ENCODE data around the gene COQ4.

COQ4 gene

GRCh38 chr9:128317629-128318028 lies 5.0 kb upstream of the COQ4 start:
- TF ChIP-seq CTCF (IDR thresholded peaks at IDR 0.05; ENCODE audit: control extremely low read depth, extremely low read depth, low read depth, missing control alignments): no peak
- ChIA-PET POLR2A (no interaction called here), CTCF (interaction anchor here (1.2 to 2.3 kb wide), 3 partner anchors 13 to 44 kb away, joined by 3 to 7 read pairs (median 6); no protein-coding TSS in a partner anchor)
- no peak for DNase-seq (ENCODE audit: extremely low spot score)

DNA sequence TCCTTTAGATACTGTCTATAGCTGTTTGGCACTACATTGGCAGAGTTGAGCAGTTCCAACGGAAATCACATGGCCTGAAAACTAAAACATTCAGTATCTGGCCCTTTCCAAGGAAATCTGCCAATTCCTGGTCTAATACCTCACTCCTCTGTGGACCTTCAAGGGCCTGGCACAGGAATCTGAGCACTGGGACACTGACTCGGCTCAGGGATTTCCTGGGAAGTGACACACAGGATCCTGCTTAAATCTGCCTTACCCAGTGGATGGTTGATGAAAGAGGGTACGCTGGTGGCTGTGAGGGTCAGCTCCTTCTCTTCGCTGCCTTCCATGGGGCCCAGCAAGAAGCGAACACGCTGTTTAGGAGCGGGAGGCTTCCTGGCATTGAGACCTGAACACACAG lies 1.3 kb upstream of the COQ4 start:
- POLR2A ChIA-PET: interaction anchor here (0.9 kb wide), 1 partner anchor 45 kb away, joined by 3 read pairs; the partner anchor contains the start of genes GOLGA2 and SWI5
- no peak for DNase-seq (ENCODE audit: extremely low spot score)
- TF ChIP-seq CTCF (IDR thresholded peaks at IDR 0.05; ENCODE audit: control extremely low read depth, extremely low read depth, low read depth, missing control alignments): no peak
- CTCF ChIA-PET: interaction anchor here (0.8 to 1.5 kb wide), 6 partner anchors 9 to 196 kb away, joined by 3 to 5 read pairs (median 4); no protein-coding TSS in a partner anchor

DNA sequence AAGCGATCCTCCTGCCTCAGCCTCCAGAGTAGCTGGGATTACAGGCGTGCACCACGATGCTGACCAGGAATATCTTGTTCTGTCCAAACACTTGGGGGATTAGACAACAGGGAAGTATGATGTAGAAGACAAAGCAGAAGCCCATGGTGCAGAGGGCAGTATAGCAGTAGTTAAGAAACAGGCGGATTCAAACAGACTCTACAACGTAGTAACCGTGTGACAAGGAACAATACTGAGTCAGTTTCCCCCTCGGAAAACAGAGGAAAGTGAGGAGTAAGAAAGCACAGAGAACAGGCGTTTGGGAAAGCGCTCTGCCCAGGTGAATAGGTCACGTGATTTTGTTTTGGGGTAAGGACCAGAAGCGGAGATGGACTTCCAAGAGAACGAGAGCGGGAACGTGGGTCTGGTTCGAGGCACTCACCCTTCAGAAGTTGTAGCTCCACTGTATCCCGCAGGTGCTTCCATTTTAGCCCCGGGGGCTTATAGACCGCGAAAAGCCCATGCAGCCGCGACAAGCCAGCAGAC lies 698 bp upstream of the COQ4 start:
- ChIA-PET POLR2A (interaction anchor here (0.9 kb wide), 1 partner anchor 46 kb away, joined by 3 read pairs; the partner anchor contains the start of genes GOLGA2 and SWI5), CTCF (interaction anchor here (1.0 to 1.5 kb wide), 5 partner anchors 8 to 197 kb away, joined by 3 to 5 read pairs (median 4); no protein-coding TSS in a partner anchor)
- no peak for TF ChIP-seq CTCF (IDR thresholded peaks at IDR 0.05; ENCODE audit: control extremely low read depth, extremely low read depth, low read depth, missing control alignments)
- DNase-seq (ENCODE audit: extremely low spot score): no peak

GRCh38 chr9:128323212-128323730 lies 632 bp downstream of the COQ4 start:
- ChIA-PET POLR2A (interaction anchor here (0.5 kb wide), 1 partner anchor 10 kb away, joined by 4 read pairs; no protein-coding TSS in a partner anchor), CTCF (interaction anchor here (2.4 kb wide), 1 partner anchor 39 kb away, joined by 10 read pairs; no protein-coding TSS in a partner anchor)

GRCh38 chr9:128323791-128324190 lies 1.2 kb downstream of the COQ4 start:
- ChIA-PET CTCF (interaction anchor here (2.4 kb wide), 1 partner anchor 38 kb away, joined by 10 read pairs; no protein-coding TSS in a partner anchor), POLR2A (interaction anchor here (0.6 kb wide), 1 partner anchor 315 kb away, joined by 3 read pairs; no protein-coding TSS in a partner anchor)

More at GRCh38 chr9:128323212-128323730, 632 bp downstream of the COQ4 start:
- no peak for DNase-seq (ENCODE audit: extremely low spot score)
- no peak for TF ChIP-seq CTCF (IDR thresholded peaks at IDR 0.05; ENCODE audit: control extremely low read depth, extremely low read depth, low read depth, missing control alignments)

More at GRCh38 chr9:128323791-128324190, 1.2 kb downstream of the COQ4 start:
- TF ChIP-seq CTCF (IDR thresholded peaks at IDR 0.05; ENCODE audit: control extremely low read depth, extremely low read depth, low read depth, missing control alignments): no peak
- DNase-seq (ENCODE audit: extremely low spot score): no peak

All from GM10248 (cell line).